ENCODE measurements around the gene SEPTIN7.

SEPTIN7 gene

DNA sequence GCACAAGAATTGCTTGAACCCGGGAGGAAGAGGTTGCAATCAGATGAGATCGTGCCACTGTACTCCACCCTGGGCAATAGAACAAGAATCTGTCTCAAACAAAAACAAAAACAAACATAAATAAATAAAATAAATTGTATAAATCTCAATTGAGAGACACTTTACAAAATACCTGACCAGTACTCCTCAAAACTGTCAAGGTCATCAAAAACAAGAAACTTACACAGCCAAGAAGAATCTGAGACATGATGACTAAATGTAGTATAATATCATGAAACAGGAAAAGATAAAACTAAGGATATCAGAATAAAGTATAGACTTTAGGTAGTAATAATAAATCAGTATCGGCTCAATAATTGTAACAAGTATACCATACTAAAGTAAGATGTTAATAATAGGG, 26.9 kb upstream of the SEPTIN7 start:
- Histone ChIP-seq H3K9me3 (ENCODE audit: insufficient read depth, low read length) (no peaks in the 10 kb centered on the region), H4K20me1 (ENCODE audit: low read depth, low read length) (no peaks in the 10 kb centered on the region), H3K27ac (ENCODE audit: low read depth, low read length) (no peak overlapping the region), H3K9me2 (replicated peaks; ENCODE audit: insufficient read depth, low read length) (no peaks in the 10 kb centered on the region), H3K36me3 (ENCODE audit: low read length) (no peaks in the 10 kb centered on the region), H3K4me3 (ENCODE audit: insufficient read depth, low read length, poor library complexity, severe bottlenecking) (no peak overlapping the region), H3K4me2 (ENCODE audit: low read depth, low read length, poor library complexity, severe bottlenecking) (no peak overlapping the region), H3K27me3 (ENCODE audit: low read length) (no peaks in the 10 kb centered on the region), H3K79me2 (ENCODE audit: insufficient read depth, low read length) (no peaks in the 10 kb centered on the region), H3F3A (ENCODE audit: insufficient read depth) (no peaks in the 10 kb centered on the region; the same call in 1 of the 2 replicates), H2AFZ (ENCODE audit: low read depth, low read length, severe bottlenecking) (no peak overlapping the region), H3K9ac (ENCODE audit: low read length) (no peak overlapping the region)
- TF ChIP-seq CTCF (IDR thresholded peaks at IDR 0.05; ENCODE audit: insufficient read depth, low read length, poor library complexity, severe bottlenecking) (no peak), EZH2phosphoT487 (conservative IDR thresholded peaks at IDR 0.05; ENCODE audit: low read length) (no peak)

GRCh38 chr7:35776686-35777085, 24.2 kb upstream of the SEPTIN7 start:
- no peak overlapping the region for H3K9ac ChIP-seq (ENCODE audit: low read length)
- H3K36me3 ChIP-seq (ENCODE audit: low read length): no peaks in the 10 kb centered on the region
- H2AFZ ChIP-seq (ENCODE audit: low read depth, low read length, severe bottlenecking): no peak overlapping the region
- no peaks in the 10 kb centered on the region for H3K27me3 ChIP-seq (ENCODE audit: low read length)
- H3K4me3 ChIP-seq (ENCODE audit: insufficient read depth, low read length, poor library complexity, severe bottlenecking): no peak overlapping the region
- H3K27ac ChIP-seq (ENCODE audit: low read depth, low read length): no peak overlapping the region
- H3K9me2 ChIP-seq (replicated peaks; ENCODE audit: insufficient read depth, low read length): no peaks in the 10 kb centered on the region
- no peaks in the 10 kb centered on the region for H3K9me3 ChIP-seq (ENCODE audit: insufficient read depth, low read length)
- no peaks in the 10 kb centered on the region for H3K79me2 ChIP-seq (ENCODE audit: insufficient read depth, low read length)
- no peak for TF ChIP-seq EZH2phosphoT487 (conservative IDR thresholded peaks at IDR 0.05; ENCODE audit: low read length)
- H4K20me1 ChIP-seq (ENCODE audit: low read depth, low read length): no peaks in the 10 kb centered on the region
- H3F3A ChIP-seq (ENCODE audit: insufficient read depth): no peaks in the 10 kb centered on the region; the same call in 1 of the 2 replicates
- H3K4me2 ChIP-seq (ENCODE audit: low read depth, low read length, poor library complexity, severe bottlenecking): no peak overlapping the region

DNA sequence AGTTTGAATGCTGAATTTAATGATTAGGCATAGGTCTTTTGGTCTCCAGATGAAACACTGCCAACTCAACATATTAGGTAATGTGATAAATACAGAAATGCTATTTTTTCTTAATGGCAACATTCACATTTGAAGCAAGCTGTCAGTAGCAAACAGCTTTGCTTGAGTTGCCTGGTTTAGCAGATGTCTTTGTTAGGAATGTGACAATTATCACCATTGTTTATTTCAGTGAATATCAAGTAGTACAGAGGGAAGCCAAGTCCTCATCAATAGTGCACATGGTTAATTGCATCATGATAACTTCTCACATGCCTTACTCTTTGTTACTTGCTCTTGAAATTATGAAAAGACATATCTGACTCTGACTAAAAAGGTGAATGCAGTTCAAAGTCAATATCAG, 23.7 kb upstream of the SEPTIN7 start:
- H3K36me3 ChIP-seq (ENCODE audit: low read length): no peaks in the 10 kb centered on the region
- no peaks in the 10 kb centered on the region for H3K9me3 ChIP-seq (ENCODE audit: insufficient read depth, low read length)
- no peaks in the 10 kb centered on the region for H3K9me2 ChIP-seq (replicated peaks; ENCODE audit: insufficient read depth, low read length)
- no peak overlapping the region for H3K27ac ChIP-seq (ENCODE audit: low read depth, low read length)
- no peak overlapping the region for H3K4me3 ChIP-seq (ENCODE audit: insufficient read depth, low read length, poor library complexity, severe bottlenecking)
- H3K27me3 ChIP-seq (ENCODE audit: low read length): no peaks in the 10 kb centered on the region
- no peaks in the 10 kb centered on the region for H4K20me1 ChIP-seq (ENCODE audit: low read depth, low read length)
- H3K4me2 ChIP-seq (ENCODE audit: low read depth, low read length, poor library complexity, severe bottlenecking): no peak overlapping the region
- TF ChIP-seq CTCF (IDR thresholded peaks at IDR 0.05; ENCODE audit: insufficient read depth, low read length, poor library complexity, severe bottlenecking): no peak
- no peak for TF ChIP-seq EZH2phosphoT487 (conservative IDR thresholded peaks at IDR 0.05; ENCODE audit: low read length)
- no peak overlapping the region for H3K9ac ChIP-seq (ENCODE audit: low read length)
- no peaks in the 10 kb centered on the region for H3K79me2 ChIP-seq (ENCODE audit: insufficient read depth, low read length)
- H2AFZ ChIP-seq (ENCODE audit: low read depth, low read length, severe bottlenecking): no peak overlapping the region
- no peaks in the 10 kb centered on the region; the same call in 1 of the 2 replicates for H3F3A ChIP-seq (ENCODE audit: insufficient read depth)

GRCh38 chr7:35780070-35780469, 20.8 kb upstream of the SEPTIN7 start:
- Histone ChIP-seq H3K27ac (ENCODE audit: low read depth, low read length) (no peak overlapping the region), H3K27me3 (ENCODE audit: low read length) (no peaks in the 10 kb centered on the region), H3K9ac (ENCODE audit: low read length) (no peak overlapping the region), H3K9me2 (replicated peaks; ENCODE audit: insufficient read depth, low read length) (no peaks in the 10 kb centered on the region), H4K20me1 (ENCODE audit: low read depth, low read length) (no peaks in the 10 kb centered on the region), H3K4me2 (ENCODE audit: low read depth, low read length, poor library complexity, severe bottlenecking) (no peak overlapping the region), H2AFZ (ENCODE audit: low read depth, low read length, severe bottlenecking) (no peak overlapping the region), H3K9me3 (ENCODE audit: insufficient read depth, low read length) (no peaks in the 10 kb centered on the region), H3K4me3 (ENCODE audit: insufficient read depth, low read length, poor library complexity, severe bottlenecking) (no peak overlapping the region), H3K36me3 (ENCODE audit: low read length) (no peaks in the 10 kb centered on the region), H3F3A (ENCODE audit: insufficient read depth) (no peaks in the 10 kb centered on the region), H3K79me2 (ENCODE audit: insufficient read depth, low read length) (no peaks in the 10 kb centered on the region)
- TF ChIP-seq EZH2phosphoT487 (conservative IDR thresholded peaks at IDR 0.05; ENCODE audit: low read length): no peak
- no peak for TF ChIP-seq CTCF (IDR thresholded peaks at IDR 0.05; ENCODE audit: insufficient read depth, low read length, poor library complexity, severe bottlenecking)

All from SU-DHL-6 (cell line).